PC-3 (cell line): Measurements from ENCODE around the gene HSPB7.
A peak's percentile ranks its signal among the peaks of the same experiment; 100 is the strongest.

ENCODE experiments used
- CTCF ChIP-seq: fragments of 300-600 bp; sonication (generic); conservative IDR thresholded peaks from 2 replicates; pipeline ENCODE4 v1.5.1; 2017; ENCODE audit warnings: antibody characterized with exemption, low read depth, mild to moderate bottlenecking, low read length
- EZH2 ChIP-seq: fragments of 300-600 bp; sonication (generic); IDR thresholded peaks from one replicate; pipeline ENCODE4 v1.6.1; 2017; ENCODE audit warnings: antibody characterized with exemption, mild to moderate bottlenecking, low read length; ENCODE audit not compliant: unreplicated experiment

- TF ChIP-seq CTCF, result peak; percentile 84
- no peak for TF ChIP-seq EZH2
Measured at GRCh38 chr1:15994590-15995351, 23.1 kb downstream of the HSPB7 start.
